CD14-positive monocyte (primary cell): Measurements from ENCODE around the gene GLP1R. TPM values are rescaled to one million over a fixed set of nuclear protein-coding genes. Genes with fewer than 3 reads are reported as not detected.

Experiments used
- DNase-seq, 3 donors: peaks; one replicate each; pipeline ENCODE4 v3.0.0-alpha.2; 2011 to 2022
- H2AFZ ChIP-seq: 2 replicates; pipeline ENCODE4 v1.6.0; 2012; ENCODE audit warnings: mild to moderate bottlenecking, low read depth, low read length, inconsistent platforms; ENCODE audit not compliant: insufficient read depth, poor library complexity, severe bottlenecking
- H3K27ac ChIP-seq, 2 donors: 1 replicate in 1 of 2; 2 replicates in 1 of 2; pipeline ENCODE4 v1.5.1; 2012 to 2013; ENCODE audit warnings: low read length in 2 of 2, control low read depth in 1 of 2, inconsistent platforms in 1 of 2, low read depth in 1 of 2, mild to moderate bottlenecking in 1 of 2
- H3K27me3 ChIP-seq, 2 donors: one replicate each; pipeline versions ENCODE4 v1.6.0 to v1.6.1; 2011 to 2013; ENCODE audit warnings: low read length in 2 of 2; ENCODE audit not compliant: control insufficient read depth in 2 of 2, insufficient read depth in 2 of 2
- H3K36me3 ChIP-seq, 2 donors: replicated peaks in 1 of 2; 1 replicate in 1 of 2; 2 replicates in 1 of 2; pipeline versions ENCODE4 v1.5.1 to v1.6.1; 2012 to 2013; ENCODE audit warnings: low read length in 2 of 2, control low read depth in 1 of 2, inconsistent platforms in 1 of 2, mild to moderate bottlenecking in 1 of 2; ENCODE audit not compliant: insufficient read depth in 2 of 2, control insufficient read depth in 1 of 2
- H3K4me1 ChIP-seq, 2 donors: 1 replicate in 1 of 2; 2 replicates in 1 of 2; pipeline versions ENCODE4 v1.5.1 to v1.6.1; 2012 to 2013; ENCODE audit warnings: low read length in 2 of 2, control low read depth in 1 of 2, inconsistent platforms in 1 of 2, mild to moderate bottlenecking in 1 of 2, moderate library complexity in 1 of 2; ENCODE audit not compliant: insufficient read depth in 2 of 2, control insufficient read depth in 1 of 2
- H3K4me2 ChIP-seq: replicated peaks from 2 replicates; pipeline ENCODE3; 2012; ENCODE audit warnings: low read length, moderate library complexity, mild to moderate bottlenecking; ENCODE audit not compliant: poor library complexity, severe bottlenecking; ENCODE audit errors: extremely low read depth
- H3K4me3 ChIP-seq, 3 experiments: fragments of 200-600 bp in 1 of 3; sonication (generic) in 1 of 3; replicated peaks in 1 of 3; 1 replicate in 2 of 3; 2 replicates in 1 of 3; pipeline ENCODE4 v1.5.1; 2011 to 2013; ENCODE audit warnings: low read length in 3 of 3, mild to moderate bottlenecking in 3 of 3, control low read depth in 2 of 3, low read depth in 2 of 3, inconsistent platforms in 1 of 3, moderate library complexity in 1 of 3
- H3K79me2 ChIP-seq: 2 replicates; pipeline ENCODE4 v1.6.0; 2012; ENCODE audit warnings: mild to moderate bottlenecking, control low read depth, inconsistent platforms, low read length, moderate library complexity; ENCODE audit not compliant: insufficient read depth
- H3K9ac ChIP-seq: 2 replicates; pipeline ENCODE4 v1.6.0; 2017; ENCODE audit warnings: low read length, mild to moderate bottlenecking; ENCODE audit not compliant: insufficient read depth, poor library complexity, severe bottlenecking
- H3K9me3 ChIP-seq, 2 donors: replicated peaks in 1 of 2; 1 replicate in 1 of 2; 2 replicates in 1 of 2; pipeline versions ENCODE4 v1.5.1 to v1.6.1; 2012 to 2013; ENCODE audit warnings: low read length in 2 of 2, control low read depth in 1 of 2; ENCODE audit not compliant: control insufficient read depth in 1 of 2, insufficient read depth in 1 of 2
- H4K20me1 ChIP-seq: 2 replicates; pipeline ENCODE4 v1.6.0; 2012; ENCODE audit warnings: mild to moderate bottlenecking, low read length, control low read depth, moderate library complexity; ENCODE audit not compliant: insufficient read depth
- H3K27ac Mint-ChIP-seq, 7 donors: one replicate each; pipeline ENCODE4 v1.8.0; 2020; ENCODE audit warnings: mild to moderate bottlenecking in 7 of 7, mixed read lengths in 7 of 7, moderate library complexity in 6 of 7, inconsistent platforms in 2 of 7
- H3K27me3 Mint-ChIP-seq, 3 donors: one replicate each; pipeline ENCODE4 v1.8.0; 2021 to 2022; ENCODE audit warnings: low read depth in 3 of 3, mild to moderate bottlenecking in 3 of 3, mixed read lengths in 3 of 3, moderate library complexity in 3 of 3, inconsistent platforms in 1 of 3
- H3K36me3 Mint-ChIP-seq, 2 donors: one replicate each; pipeline ENCODE4 v1.8.0; 2020; ENCODE audit warnings: mixed read lengths in 2 of 2, inconsistent platforms in 1 of 2, mild to moderate bottlenecking in 1 of 2
- H3K4me1 Mint-ChIP-seq: one replicate; pipeline ENCODE4 v1.8.0; 2020; ENCODE audit warnings: mild to moderate bottlenecking, mixed read lengths
- H3K4me3 Mint-ChIP-seq, 2 donors: one replicate each; pipeline ENCODE4 v1.8.0; 2020; ENCODE audit warnings: mild to moderate bottlenecking in 2 of 2, mixed read lengths in 2 of 2, moderate library complexity in 1 of 2
- H3K9me3 Mint-ChIP-seq, 7 donors: one replicate each; pipeline ENCODE4 v1.8.0; 2020 to 2022; ENCODE audit warnings: mixed read lengths in 7 of 7, mild to moderate bottlenecking in 6 of 7, moderate library complexity in 6 of 7, inconsistent platforms in 2 of 7
- WGBS: methylation state at CpG from one replicate; pipeline ENCODE4 v1.1.5; 2013; ENCODE audit warnings: missing lambda C conversion rate; ENCODE audit not compliant: insufficient coverage; 5-methylcytosine and 5-hydroxymethylcytosine counted together
- intact Hi-C, 2 donors: fragments of 100-400 bp; cut with micrococcal nuclease; formaldehyde crosslinking; loops; one replicate each; pipeline versions ENCODE4 v1.15.0 to v1.15.1; 2023
- polyA plus RNA-seq, 3 donors: library from polyadenylated mRNA; depleted of rRNA in 1 of 3; unstranded in 2 of 3; stranded (reverse) in 1 of 3; fragments of 300-500 nt in 2 of 3; fragments of >200 nt in 1 of 3; fragmentation: Illumina TruSeq in 2 of 3; gene quantifications; 1 replicate in 2 of 3; 2 replicates in 1 of 3; pipeline ENCODE4 v1.2.3, GENCODE V29; 2012 to 2021
- TF ChIP-seq, protein P1 (sequence below): fragments of 200-600 bp; IDR thresholded peaks from one replicate; pipeline ENCODE4 v1.8.0; 2022; ENCODE audit warnings: antibody characterized with exemption, mild to moderate bottlenecking

Gene GLP1R
- polyA plus RNA-seq, 3 donors = not detected

DNA sequence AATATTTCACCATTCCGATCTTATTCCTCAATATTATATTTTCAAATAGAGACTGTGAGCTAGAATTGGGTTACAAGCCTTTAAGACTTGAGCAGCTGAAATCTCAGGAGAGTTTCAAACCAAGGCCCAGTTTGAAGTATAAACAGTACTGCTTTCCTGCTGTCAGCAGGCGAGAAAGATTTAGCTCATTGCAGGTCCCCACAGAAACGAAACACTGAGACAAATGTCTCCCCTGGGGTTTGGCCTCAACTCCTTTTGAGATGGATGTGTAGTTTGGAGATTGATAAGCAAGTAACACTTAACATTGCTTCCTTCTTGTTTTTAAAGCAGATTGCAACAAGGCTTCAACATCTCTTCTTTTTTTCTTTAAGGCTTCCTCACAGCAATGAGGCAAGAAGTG lies 22.4 kb upstream of the GLP1R start:
- TF ChIP-seq, protein P1, sequence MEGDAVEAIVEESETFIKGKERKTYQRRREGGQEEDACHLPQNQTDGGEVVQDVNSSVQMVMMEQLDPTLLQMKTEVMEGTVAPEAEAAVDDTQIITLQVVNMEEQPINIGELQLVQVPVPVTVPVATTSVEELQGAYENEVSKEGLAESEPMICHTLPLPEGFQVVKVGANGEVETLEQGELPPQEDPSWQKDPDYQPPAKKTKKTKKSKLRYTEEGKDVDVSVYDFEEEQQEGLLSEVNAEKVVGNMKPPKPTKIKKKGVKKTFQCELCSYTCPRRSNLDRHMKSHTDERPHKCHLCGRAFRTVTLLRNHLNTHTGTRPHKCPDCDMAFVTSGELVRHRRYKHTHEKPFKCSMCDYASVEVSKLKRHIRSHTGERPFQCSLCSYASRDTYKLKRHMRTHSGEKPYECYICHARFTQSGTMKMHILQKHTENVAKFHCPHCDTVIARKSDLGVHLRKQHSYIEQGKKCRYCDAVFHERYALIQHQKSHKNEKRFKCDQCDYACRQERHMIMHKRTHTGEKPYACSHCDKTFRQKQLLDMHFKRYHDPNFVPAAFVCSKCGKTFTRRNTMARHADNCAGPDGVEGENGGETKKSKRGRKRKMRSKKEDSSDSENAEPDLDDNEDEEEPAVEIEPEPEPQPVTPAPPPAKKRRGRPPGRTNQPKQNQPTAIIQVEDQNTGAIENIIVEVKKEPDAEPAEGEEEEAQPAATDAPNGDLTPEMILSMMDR = no peak
- Mint-ChIP-seq H3K4me3 (peak overlapping the region in 1 of 2 donors; percentile 50), H3K27ac (no peak overlapping the region), H3K9me3 (no peaks in the 10 kb centered on the region), H3K4me1 (no peaks in the 10 kb centered on the region), H3K27me3 (peaks cover 10 to 20% (median 14%) of the 10 kb centered on the region in 3 donors), H3K36me3 (no peaks in the 10 kb centered on the region)
- no peaks in the 10 kb centered on the region for H3K79me2 ChIP-seq
- H3K27me3 ChIP-seq = peaks cover 0 to 6% of the 10 kb centered on the region in 2 donors
- no peak overlapping the region for H2AFZ ChIP-seq
- H3K4me1 ChIP-seq = no peaks in the 10 kb centered on the region
- no peak overlapping the region for H3K27ac ChIP-seq
- intact Hi-C loops = no loop called here
- H3K4me3 ChIP-seq = no peak overlapping the region
- no peak for DNase-seq
- no CpG with 5 or more reads among the region's 3 CpGs for WGBS
- H3K36me3 ChIP-seq = no peaks in the 10 kb centered on the region
- no peak overlapping the region for H3K4me2 ChIP-seq
- H3K9me3 ChIP-seq = no peaks in the 10 kb centered on the region
- no peak overlapping the region for H3K9ac ChIP-seq
- H4K20me1 ChIP-seq = no peaks in the 10 kb centered on the region

DNA sequence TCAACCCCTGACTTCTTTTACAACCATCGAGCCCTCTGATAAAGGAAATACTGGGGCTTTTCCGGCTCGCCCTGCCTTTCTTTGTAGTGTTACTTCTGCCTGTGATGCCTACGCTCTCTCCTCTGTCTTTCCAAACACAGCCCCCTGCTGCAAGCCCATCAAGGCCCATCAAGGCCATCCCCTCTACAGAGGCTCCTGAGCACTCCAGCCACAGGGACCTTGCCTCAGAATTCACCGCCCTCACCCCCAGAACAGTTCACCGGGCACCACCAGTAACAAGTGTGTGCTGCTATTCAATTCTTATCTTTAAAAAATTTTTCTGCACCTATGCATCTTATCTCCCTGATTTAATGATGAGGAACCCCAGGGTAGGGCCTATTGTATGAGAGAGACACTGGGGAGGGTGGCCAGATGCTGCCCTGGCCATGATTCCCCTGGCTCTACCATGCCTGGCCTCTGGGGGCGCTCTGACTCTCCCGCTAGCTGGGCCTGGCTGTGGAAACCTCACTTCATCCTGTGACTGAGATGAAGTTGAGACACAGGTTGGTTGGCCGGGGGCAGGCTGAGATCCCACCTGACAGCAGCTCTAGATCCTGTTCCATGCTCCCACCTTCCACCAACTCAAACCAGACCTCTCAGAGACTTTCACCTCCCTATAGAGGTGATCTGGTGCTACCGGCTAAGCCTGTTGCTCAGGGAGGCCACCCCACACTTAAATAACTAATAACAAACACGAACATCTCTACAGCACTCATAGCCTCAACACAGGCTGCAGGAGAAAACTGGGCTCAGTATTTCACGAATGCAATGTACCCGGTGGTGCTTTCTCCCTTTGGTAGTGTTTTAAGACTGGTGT lies 19.2 kb upstream of the GLP1R start:
- no peaks in the 10 kb centered on the region for H3K9me3 Mint-ChIP-seq
- Histone ChIP-seq H3K9ac (no peak overlapping the region), H3K4me1 (no peaks in the 10 kb centered on the region), H3K27ac (no peak overlapping the region), H2AFZ (no peak overlapping the region), H3K4me3 (no peak overlapping the region), H3K79me2 (no peaks in the 10 kb centered on the region), H3K27me3 (peaks cover 4 to 14% of the 10 kb centered on the region in 2 donors), H3K36me3 (no peaks in the 10 kb centered on the region), H3K9me3 (no peaks in the 10 kb centered on the region), H4K20me1 (no peaks in the 10 kb centered on the region), H3K4me2 (no peak overlapping the region)
- WGBS = 95% methylated on average over 5 of the region's 13 CpGs
- intact Hi-C loops = no loop called here
- H3K36me3 Mint-ChIP-seq = no peaks in the 10 kb centered on the region
- H3K27me3 Mint-ChIP-seq = peaks cover 17 to 24% (median 20%) of the 10 kb centered on the region in 3 donors
- no peak for DNase-seq
- no peak overlapping the region for H3K4me3 Mint-ChIP-seq
- H3K27ac Mint-ChIP-seq = no peak overlapping the region
- no peaks in the 10 kb centered on the region for H3K4me1 Mint-ChIP-seq
- TF ChIP-seq, protein P1 = peak; percentile 82
